ENCODE measurements around the gene PIERCE2.
"Not testable (repeated sequence)": the region's sequence is repeated elsewhere in the genome, so short reads cannot be mapped to it uniquely, and the experiment has no call there.

Gene PIERCE2

GRCh38 chr15:55401786-55402246 lies 6.5 kb upstream of the PIERCE2 start:
- H3K4me3 ChIP-seq (ENCODE audit: low read length): no peak overlapping the region
- no peak for DNase-seq (ENCODE audit: low read depth)
- TF ChIP-seq CTCF (conservative IDR thresholded peaks at IDR 0.05; ENCODE audit: low read depth, low read length): no peak

GRCh38 chr15:55402707-55403106 lies 5.6 kb upstream of the PIERCE2 start:
- H3K4me3 ChIP-seq (ENCODE audit: low read length): no peak overlapping the region
- no peak for TF ChIP-seq CTCF (conservative IDR thresholded peaks at IDR 0.05; ENCODE audit: low read depth, low read length)
- DNase-seq (ENCODE audit: low read depth): no peak

GRCh38 chr15:55403531-55403930 lies 4.8 kb upstream of the PIERCE2 start:
- DNase-seq (ENCODE audit: low read depth): no peak
- no peak for TF ChIP-seq CTCF (conservative IDR thresholded peaks at IDR 0.05; ENCODE audit: low read depth, low read length)
- no peak overlapping the region for H3K4me3 ChIP-seq (ENCODE audit: low read length)

- peak; percentile 29 for DNase-seq (ENCODE audit: low read depth)
- no peak for TF ChIP-seq CTCF (conservative IDR thresholded peaks at IDR 0.05; ENCODE audit: low read depth, low read length)
- peak overlapping the region; percentile 87 for H3K4me3 ChIP-seq (ENCODE audit: low read length)
These were observed 740 bp upstream of the PIERCE2 start for GRCh38 chr15:55407498-55408011.

- H3K4me3 ChIP-seq (ENCODE audit: low read length): peak overlapping the region; percentile 87
These were observed 681 bp downstream of the PIERCE2 start for GRCh38 chr15:55408976-55409375.

GRCh38 chr15:55417678-55418077 lies 9.4 kb downstream of the PIERCE2 start:
- not testable (repeated sequence) for DNase-seq (ENCODE audit: low read depth)

More at GRCh38 chr15:55408976-55409375, 681 bp downstream of the PIERCE2 start:
- not testable (repeated sequence) for DNase-seq (ENCODE audit: low read depth)

GRCh38 chr15:55420171-55420866 lies 12.0 kb downstream of the PIERCE2 start:
- H3K4me3 ChIP-seq (ENCODE audit: low read length): no peak overlapping the region
- DNase-seq (ENCODE audit: low read depth): no peak
- no peak for TF ChIP-seq CTCF (conservative IDR thresholded peaks at IDR 0.05; ENCODE audit: low read depth, low read length)

More at GRCh38 chr15:55417678-55418077, 9.4 kb downstream of the PIERCE2 start:
- H3K4me3 ChIP-seq (ENCODE audit: low read length): not testable (repeated sequence)

GRCh38 chr15:55422089-55422488 lies 13.8 kb downstream of the PIERCE2 start:
- no peak for TF ChIP-seq CTCF (conservative IDR thresholded peaks at IDR 0.05; ENCODE audit: low read depth, low read length)
- no peak overlapping the region for H3K4me3 ChIP-seq (ENCODE audit: low read length)
- no peak for DNase-seq (ENCODE audit: low read depth)

All from retinal pigment epithelial cell (primary cell).